ENCODE data around the gene S100PBP. TPM values are rescaled to one million over a fixed set of nuclear protein-coding genes. Genes with fewer than 3 reads are reported as not detected.

S100PBP gene
- total RNA-seq, 1 donor from 2014 or later, result 40.1 TPM

GRCh38 chr1:32886828-32887414 is 69.5 kb downstream of the S100PBP start:
- peak overlapping the region; percentile 96 for H3K4me3 Mint-ChIP-seq (ENCODE audit: unreplicated experiment)
- DNase-seq, result no peak
- H3K27ac Mint-ChIP-seq (ENCODE audit: unreplicated experiment), result no peak overlapping the region
- peaks cover 17% of the 10 kb centered on the region for H3K9me3 Mint-ChIP-seq (ENCODE audit: unreplicated experiment)
- peaks cover 44% of the 10 kb centered on the region for H3K4me1 Mint-ChIP-seq (ENCODE audit: low read depth, unreplicated experiment)
- TF ChIP-seq CTCF (IDR thresholded peaks at IDR 0.05; ENCODE audit: partially characterized antibody, unreplicated experiment), result peak; percentile 3
- H3K36me3 Mint-ChIP-seq (ENCODE audit: unreplicated experiment), result peaks cover 7% of the 10 kb centered on the region
- peaks cover 10% of the 10 kb centered on the region for H3K27me3 Mint-ChIP-seq (ENCODE audit: unreplicated experiment)

- peaks cover 22% of the 10 kb centered on the region for H3K9me3 Mint-ChIP-seq (ENCODE audit: unreplicated experiment)
Measured at GRCh38 chr1:32887623-32888022, 70.2 kb downstream of the S100PBP start.

GRCh38 chr1:32888134-32888533 is 70.7 kb downstream of the S100PBP start:
- peak overlapping the region; percentile 96 for H3K4me3 Mint-ChIP-seq (ENCODE audit: unreplicated experiment)
- H3K27ac Mint-ChIP-seq (ENCODE audit: unreplicated experiment), result no peak overlapping the region
- peaks cover 12% of the 10 kb centered on the region for H3K27me3 Mint-ChIP-seq (ENCODE audit: unreplicated experiment)
- no peak for TF ChIP-seq CTCF (IDR thresholded peaks at IDR 0.05; ENCODE audit: partially characterized antibody, unreplicated experiment)
- peaks cover 23% of the 10 kb centered on the region for H3K9me3 Mint-ChIP-seq (ENCODE audit: unreplicated experiment)
- peaks cover 7% of the 10 kb centered on the region for H3K36me3 Mint-ChIP-seq (ENCODE audit: unreplicated experiment)
- H3K4me1 Mint-ChIP-seq (ENCODE audit: low read depth, unreplicated experiment), result peaks cover 50% of the 10 kb centered on the region
- no peak for DNase-seq

More at GRCh38 chr1:32887623-32888022, 70.2 kb downstream of the S100PBP start:
- Mint-ChIP-seq H3K27ac (ENCODE audit: unreplicated experiment) (peak overlapping the region; percentile 19), H3K36me3 (ENCODE audit: unreplicated experiment) (peaks cover 7% of the 10 kb centered on the region), H3K4me3 (ENCODE audit: unreplicated experiment) (peak overlapping the region; percentile 96), H3K27me3 (ENCODE audit: unreplicated experiment) (peaks cover 12% of the 10 kb centered on the region), H3K4me1 (ENCODE audit: low read depth, unreplicated experiment) (peaks cover 50% of the 10 kb centered on the region)
- no peak for TF ChIP-seq CTCF (IDR thresholded peaks at IDR 0.05; ENCODE audit: partially characterized antibody, unreplicated experiment)
- DNase-seq, result no peak

GRCh38 chr1:32888677-32889420 is 71.4 kb downstream of the S100PBP start:
- DNase-seq, result no peak
- Mint-ChIP-seq H3K4me3 (ENCODE audit: unreplicated experiment) (no peak overlapping the region), H3K36me3 (ENCODE audit: unreplicated experiment) (peaks cover 7% of the 10 kb centered on the region), H3K9me3 (ENCODE audit: unreplicated experiment) (peaks cover 19% of the 10 kb centered on the region), H3K27ac (ENCODE audit: unreplicated experiment) (no peak overlapping the region), H3K4me1 (ENCODE audit: low read depth, unreplicated experiment) (peaks cover 45% of the 10 kb centered on the region), H3K27me3 (ENCODE audit: unreplicated experiment) (peaks cover 10% of the 10 kb centered on the region)
- TF ChIP-seq CTCF (IDR thresholded peaks at IDR 0.05; ENCODE audit: partially characterized antibody, unreplicated experiment), result no peak

- peaks cover 41% of the 10 kb centered on the region for H3K4me1 Mint-ChIP-seq (ENCODE audit: low read depth, unreplicated experiment)
- H3K27ac Mint-ChIP-seq (ENCODE audit: unreplicated experiment), result peak overlapping the region; percentile 55
- H3K9me3 Mint-ChIP-seq (ENCODE audit: unreplicated experiment), result peaks cover 19% of the 10 kb centered on the region
- H3K4me3 Mint-ChIP-seq (ENCODE audit: unreplicated experiment), result peak overlapping the region; percentile 47
- no peak for DNase-seq
- peaks cover 7% of the 10 kb centered on the region for H3K36me3 Mint-ChIP-seq (ENCODE audit: unreplicated experiment)
- no peak for TF ChIP-seq CTCF (IDR thresholded peaks at IDR 0.05; ENCODE audit: partially characterized antibody, unreplicated experiment)
- peaks cover 10% of the 10 kb centered on the region for H3K27me3 Mint-ChIP-seq (ENCODE audit: unreplicated experiment)
Measured at GRCh38 chr1:32889731-32890278, 72.4 kb downstream of the S100PBP start.

All from glutamatergic neuron (in vitro differentiated cells).